ENCODE data around the gene LILRB5.

LILRB5 gene

DNA sequence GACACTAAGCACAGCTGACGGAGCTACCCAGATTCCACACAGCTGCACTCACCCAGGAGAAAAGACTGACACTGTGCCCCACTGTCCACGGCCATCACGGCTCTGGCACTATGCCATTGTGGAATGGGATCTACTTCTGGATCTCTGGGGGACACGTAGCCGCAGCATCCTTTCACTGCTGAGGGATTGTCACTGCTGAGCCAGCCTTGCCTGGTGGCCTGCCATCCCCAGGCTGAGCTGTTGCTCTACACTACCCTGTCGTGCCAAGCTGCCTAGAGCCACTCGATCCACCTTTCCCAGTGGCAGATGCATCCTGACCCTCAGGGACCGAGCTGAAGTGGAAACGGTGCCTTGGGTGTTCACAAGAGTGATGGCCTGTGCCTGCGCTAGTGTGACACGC, 5.0 kb upstream of the LILRB5 start:
- H3K4me2 ChIP-seq (ENCODE audit: low read depth, low read length, poor library complexity, severe bottlenecking), result no peak overlapping the region
- H3K4me3 ChIP-seq (ENCODE audit: insufficient read depth, low read length, poor library complexity, severe bottlenecking), result no peak overlapping the region
- no peaks in the 10 kb centered on the region for H3F3A ChIP-seq (ENCODE audit: insufficient read depth)
- no peaks in the 10 kb centered on the region for H3K36me3 ChIP-seq (ENCODE audit: low read length)
- H3K27ac ChIP-seq (ENCODE audit: low read depth, low read length), result no peak overlapping the region
- H3K27me3 ChIP-seq (ENCODE audit: low read length), result no peaks in the 10 kb centered on the region
- H3K79me2 ChIP-seq (ENCODE audit: insufficient read depth, low read length), result no peaks in the 10 kb centered on the region
- TF ChIP-seq, protein P1, sequence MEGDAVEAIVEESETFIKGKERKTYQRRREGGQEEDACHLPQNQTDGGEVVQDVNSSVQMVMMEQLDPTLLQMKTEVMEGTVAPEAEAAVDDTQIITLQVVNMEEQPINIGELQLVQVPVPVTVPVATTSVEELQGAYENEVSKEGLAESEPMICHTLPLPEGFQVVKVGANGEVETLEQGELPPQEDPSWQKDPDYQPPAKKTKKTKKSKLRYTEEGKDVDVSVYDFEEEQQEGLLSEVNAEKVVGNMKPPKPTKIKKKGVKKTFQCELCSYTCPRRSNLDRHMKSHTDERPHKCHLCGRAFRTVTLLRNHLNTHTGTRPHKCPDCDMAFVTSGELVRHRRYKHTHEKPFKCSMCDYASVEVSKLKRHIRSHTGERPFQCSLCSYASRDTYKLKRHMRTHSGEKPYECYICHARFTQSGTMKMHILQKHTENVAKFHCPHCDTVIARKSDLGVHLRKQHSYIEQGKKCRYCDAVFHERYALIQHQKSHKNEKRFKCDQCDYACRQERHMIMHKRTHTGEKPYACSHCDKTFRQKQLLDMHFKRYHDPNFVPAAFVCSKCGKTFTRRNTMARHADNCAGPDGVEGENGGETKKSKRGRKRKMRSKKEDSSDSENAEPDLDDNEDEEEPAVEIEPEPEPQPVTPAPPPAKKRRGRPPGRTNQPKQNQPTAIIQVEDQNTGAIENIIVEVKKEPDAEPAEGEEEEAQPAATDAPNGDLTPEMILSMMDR (IDR thresholded peaks at IDR 0.05; ENCODE audit: insufficient read depth, low read length, poor library complexity, severe bottlenecking), result no peak
- TF ChIP-seq EZH2phosphoT487 (conservative IDR thresholded peaks at IDR 0.05; ENCODE audit: low read length), result no peak
- H3K9me2 ChIP-seq (replicated peaks; ENCODE audit: insufficient read depth, low read length), result no peaks in the 10 kb centered on the region
- no peak overlapping the region for H2AFZ ChIP-seq (ENCODE audit: low read depth, low read length, severe bottlenecking)
- H3K9ac ChIP-seq (ENCODE audit: low read length), result no peak overlapping the region
- H4K20me1 ChIP-seq (ENCODE audit: low read depth, low read length), result no peaks in the 10 kb centered on the region
- no peaks in the 10 kb centered on the region for H3K9me3 ChIP-seq (ENCODE audit: insufficient read depth, low read length)

DNA sequence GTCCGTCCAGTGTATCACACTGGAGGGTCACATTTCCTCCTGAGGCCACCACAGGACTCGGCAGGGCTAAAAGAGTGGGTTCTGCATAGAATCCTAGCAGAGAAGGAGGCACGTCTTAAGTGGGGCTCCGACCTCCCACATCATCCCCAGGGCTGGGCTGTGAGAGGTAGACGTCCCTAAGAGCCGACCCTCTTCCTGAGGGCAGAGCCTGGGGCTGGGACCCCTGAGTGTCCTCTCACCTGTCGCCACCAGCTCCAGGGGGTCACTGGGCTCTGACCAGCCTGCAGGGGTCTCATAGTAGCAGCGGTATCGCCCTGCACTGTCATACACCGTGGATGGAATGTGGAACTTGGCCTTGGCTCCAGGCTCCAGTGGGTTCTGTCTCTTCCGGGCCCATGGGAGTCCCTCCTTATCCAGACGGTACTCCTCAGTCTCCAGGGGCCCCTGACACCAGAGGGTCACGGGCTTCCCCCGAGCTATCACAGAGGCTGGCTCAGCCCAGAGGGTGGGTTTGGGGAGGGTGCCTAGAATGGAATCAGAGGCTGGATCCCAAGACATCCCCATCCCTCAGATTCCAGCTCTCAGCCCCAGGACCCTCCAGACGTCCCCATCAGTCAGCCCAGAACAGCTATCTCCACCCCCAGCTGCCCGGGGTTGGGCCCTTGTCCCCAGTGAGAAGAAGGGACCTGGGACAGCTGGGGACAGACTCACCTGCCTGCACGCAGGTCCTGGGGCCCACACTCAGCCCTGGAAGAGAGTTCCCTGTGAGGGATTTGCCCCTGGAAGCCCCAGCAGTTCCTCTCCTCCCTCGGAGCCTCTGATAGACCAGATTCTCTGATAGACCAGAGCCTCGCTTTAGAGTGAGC, 590 bp downstream of the LILRB5 start:
- no peak overlapping the region for H3K27ac ChIP-seq (ENCODE audit: low read depth, low read length)
- H3K79me2 ChIP-seq (ENCODE audit: insufficient read depth, low read length), result no peaks in the 10 kb centered on the region
- H3K27me3 ChIP-seq (ENCODE audit: low read length), result no peaks in the 10 kb centered on the region
- TF ChIP-seq EZH2phosphoT487 (conservative IDR thresholded peaks at IDR 0.05; ENCODE audit: low read length), result no peak
- TF ChIP-seq, protein P1 (IDR thresholded peaks at IDR 0.05; ENCODE audit: insufficient read depth, low read length, poor library complexity, severe bottlenecking), result no peak
- no peak overlapping the region for H3K4me2 ChIP-seq (ENCODE audit: low read depth, low read length, poor library complexity, severe bottlenecking)
- no peaks in the 10 kb centered on the region for H3F3A ChIP-seq (ENCODE audit: insufficient read depth)
- no peaks in the 10 kb centered on the region for H3K9me3 ChIP-seq (ENCODE audit: insufficient read depth, low read length)
- H3K4me3 ChIP-seq (ENCODE audit: insufficient read depth, low read length, poor library complexity, severe bottlenecking), result no peak overlapping the region
- no peak overlapping the region for H3K9ac ChIP-seq (ENCODE audit: low read length)
- no peak overlapping the region for H2AFZ ChIP-seq (ENCODE audit: low read depth, low read length, severe bottlenecking)
- H3K36me3 ChIP-seq (ENCODE audit: low read length), result no peaks in the 10 kb centered on the region
- H3K9me2 ChIP-seq (replicated peaks; ENCODE audit: insufficient read depth, low read length), result no peaks in the 10 kb centered on the region
- H4K20me1 ChIP-seq (ENCODE audit: low read depth, low read length), result no peaks in the 10 kb centered on the region

DNA sequence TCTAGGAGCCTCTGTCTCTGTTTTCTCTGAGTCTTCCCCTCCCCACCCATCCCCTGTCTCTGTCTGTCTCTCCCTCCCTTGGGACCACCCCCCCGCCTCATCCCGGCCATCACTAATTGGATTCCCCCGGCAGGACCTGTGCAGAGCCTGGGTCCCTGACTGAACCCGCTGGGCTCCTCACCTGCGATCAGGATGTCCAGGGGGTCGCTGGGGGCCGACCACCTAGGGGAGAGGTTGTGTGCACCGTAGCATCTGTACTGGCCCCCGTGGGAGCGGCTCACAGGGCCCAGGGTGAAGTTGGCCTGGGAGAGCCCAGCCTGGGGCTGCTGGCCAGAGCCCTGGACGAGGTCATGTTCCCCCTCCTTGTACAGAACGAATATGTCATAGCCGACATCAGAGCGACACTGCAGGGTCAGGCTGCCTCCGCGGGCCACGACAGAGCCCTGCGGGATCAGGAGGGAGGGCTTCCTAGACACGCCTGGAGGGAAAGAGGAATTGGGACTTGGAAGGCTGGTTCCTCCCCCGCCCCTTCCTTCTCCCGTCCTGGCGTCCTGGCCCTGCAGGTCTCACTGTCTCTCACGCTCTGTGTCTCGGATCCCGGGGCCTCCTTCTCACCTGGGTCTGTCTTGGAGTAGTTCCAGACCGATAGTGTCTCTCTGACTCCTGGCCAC, 1.8 kb downstream of the LILRB5 start:
- no peaks in the 10 kb centered on the region for H3K79me2 ChIP-seq (ENCODE audit: insufficient read depth, low read length)
- no peak overlapping the region for H3K4me2 ChIP-seq (ENCODE audit: low read depth, low read length, poor library complexity, severe bottlenecking)
- H3K27me3 ChIP-seq (ENCODE audit: low read length), result no peaks in the 10 kb centered on the region
- H3K27ac ChIP-seq (ENCODE audit: low read depth, low read length), result no peak overlapping the region
- no peaks in the 10 kb centered on the region for H3F3A ChIP-seq (ENCODE audit: insufficient read depth)
- TF ChIP-seq EZH2phosphoT487 (conservative IDR thresholded peaks at IDR 0.05; ENCODE audit: low read length), result no peak
- TF ChIP-seq, protein P1 (IDR thresholded peaks at IDR 0.05; ENCODE audit: insufficient read depth, low read length, poor library complexity, severe bottlenecking), result no peak
- no peak overlapping the region for H3K4me3 ChIP-seq (ENCODE audit: insufficient read depth, low read length, poor library complexity, severe bottlenecking)
- no peaks in the 10 kb centered on the region for H3K9me3 ChIP-seq (ENCODE audit: insufficient read depth, low read length)
- H3K9ac ChIP-seq (ENCODE audit: low read length), result no peak overlapping the region
- H2AFZ ChIP-seq (ENCODE audit: low read depth, low read length, severe bottlenecking), result no peak overlapping the region
- no peaks in the 10 kb centered on the region for H4K20me1 ChIP-seq (ENCODE audit: low read depth, low read length)
- no peaks in the 10 kb centered on the region for H3K9me2 ChIP-seq (replicated peaks; ENCODE audit: insufficient read depth, low read length)
- no peaks in the 10 kb centered on the region for H3K36me3 ChIP-seq (ENCODE audit: low read length)
